Measurements from ENCODE around the gene ADIPOR1. TPM values are rescaled to one million over a fixed set of nuclear protein-coding genes. Genes with fewer than 3 reads are reported as not detected.

Gene ADIPOR1
- total RNA-seq, 2 donors from 2014 or later = 86.0 to 148 TPM

DNA sequence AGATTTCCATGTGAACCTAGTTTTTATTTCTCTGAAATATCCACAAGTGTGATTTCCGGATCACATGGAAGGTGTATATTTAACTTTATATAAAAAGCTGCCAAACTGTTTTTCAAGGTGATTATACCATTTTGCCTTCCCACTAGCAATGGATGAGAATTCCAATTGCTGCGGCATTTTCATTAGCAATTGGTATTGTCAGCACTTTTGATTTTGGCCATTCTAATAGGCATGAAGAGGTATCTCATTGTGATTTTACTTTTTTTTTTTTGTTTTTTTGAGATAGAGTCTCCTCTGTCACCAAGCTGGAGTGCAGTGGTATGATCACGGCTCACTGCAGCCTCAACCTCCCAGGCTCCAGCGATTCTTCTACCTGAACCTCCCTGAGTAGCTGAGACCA is 13.9 kb upstream of the ADIPOR1 start:
- H3K4me1 ChIP-seq (replicated peaks) = no peaks in the 10 kb centered on the region
- no peak for DNase-seq (ENCODE audit: low spot score)
- intact Hi-C loops (cut with DNase I) = no loop called here
- no peak overlapping the region for H3K27ac ChIP-seq
- no peaks in the 10 kb centered on the region for H3K36me3 ChIP-seq
- no peak overlapping the region for H3K4me3 ChIP-seq
- TF ChIP-seq POLR2A (IDR thresholded peaks at IDR 0.05) (no peak), POLR2AphosphoS5 (IDR thresholded peaks at IDR 0.05) (no peak)
- TF ChIP-seq, protein P1, sequence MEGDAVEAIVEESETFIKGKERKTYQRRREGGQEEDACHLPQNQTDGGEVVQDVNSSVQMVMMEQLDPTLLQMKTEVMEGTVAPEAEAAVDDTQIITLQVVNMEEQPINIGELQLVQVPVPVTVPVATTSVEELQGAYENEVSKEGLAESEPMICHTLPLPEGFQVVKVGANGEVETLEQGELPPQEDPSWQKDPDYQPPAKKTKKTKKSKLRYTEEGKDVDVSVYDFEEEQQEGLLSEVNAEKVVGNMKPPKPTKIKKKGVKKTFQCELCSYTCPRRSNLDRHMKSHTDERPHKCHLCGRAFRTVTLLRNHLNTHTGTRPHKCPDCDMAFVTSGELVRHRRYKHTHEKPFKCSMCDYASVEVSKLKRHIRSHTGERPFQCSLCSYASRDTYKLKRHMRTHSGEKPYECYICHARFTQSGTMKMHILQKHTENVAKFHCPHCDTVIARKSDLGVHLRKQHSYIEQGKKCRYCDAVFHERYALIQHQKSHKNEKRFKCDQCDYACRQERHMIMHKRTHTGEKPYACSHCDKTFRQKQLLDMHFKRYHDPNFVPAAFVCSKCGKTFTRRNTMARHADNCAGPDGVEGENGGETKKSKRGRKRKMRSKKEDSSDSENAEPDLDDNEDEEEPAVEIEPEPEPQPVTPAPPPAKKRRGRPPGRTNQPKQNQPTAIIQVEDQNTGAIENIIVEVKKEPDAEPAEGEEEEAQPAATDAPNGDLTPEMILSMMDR (IDR thresholded peaks at IDR 0.05) = no peak
- H3K9me3 ChIP-seq = no peaks in the 10 kb centered on the region
- H3K27me3 ChIP-seq (replicated peaks; ENCODE audit: insufficient read depth) = no peaks in the 10 kb centered on the region
- WGBS = 68% methylated on average over 4 of the region's 4 CpGs

DNA sequence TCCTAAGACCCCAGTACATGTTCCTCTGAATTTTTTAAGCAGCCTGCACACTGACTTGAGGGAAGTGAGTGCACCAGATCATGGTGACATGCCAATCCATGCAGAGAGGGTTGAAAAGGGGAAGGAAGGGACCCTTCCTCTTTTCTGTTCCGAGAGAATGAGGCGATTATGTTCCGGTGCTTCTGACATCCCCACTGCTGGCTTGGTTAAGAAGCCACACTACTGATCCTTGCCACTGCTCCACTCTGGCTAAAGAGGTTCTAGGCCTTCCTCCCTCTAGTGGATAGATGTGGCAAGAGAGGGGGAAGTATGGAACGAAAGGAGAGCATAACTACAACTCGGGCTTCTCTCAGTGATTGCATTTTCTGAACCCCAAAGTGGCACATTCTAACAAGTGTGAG is 10.8 kb upstream of the ADIPOR1 start:
- H3K9me3 ChIP-seq = no peaks in the 10 kb centered on the region
- no peak for DNase-seq (ENCODE audit: low spot score)
- H3K27ac ChIP-seq = no peak overlapping the region
- WGBS = 37% methylated on average over 5 of the region's 5 CpGs
- no peak overlapping the region for H3K4me3 ChIP-seq
- no peaks in the 10 kb centered on the region for H3K4me1 ChIP-seq (replicated peaks)
- intact Hi-C loops (cut with DNase I) = no loop called here
- H3K36me3 ChIP-seq = no peaks in the 10 kb centered on the region
- H3K27me3 ChIP-seq (replicated peaks; ENCODE audit: insufficient read depth) = no peaks in the 10 kb centered on the region
- TF ChIP-seq POLR2AphosphoS5 (IDR thresholded peaks at IDR 0.05) (peak; percentile 39), POLR2A (IDR thresholded peaks at IDR 0.05) (no peak)
- TF ChIP-seq, protein P1 (IDR thresholded peaks at IDR 0.05) = peak in 3 of 4 experiments; percentile 27 to 62 (median 53)

DNA sequence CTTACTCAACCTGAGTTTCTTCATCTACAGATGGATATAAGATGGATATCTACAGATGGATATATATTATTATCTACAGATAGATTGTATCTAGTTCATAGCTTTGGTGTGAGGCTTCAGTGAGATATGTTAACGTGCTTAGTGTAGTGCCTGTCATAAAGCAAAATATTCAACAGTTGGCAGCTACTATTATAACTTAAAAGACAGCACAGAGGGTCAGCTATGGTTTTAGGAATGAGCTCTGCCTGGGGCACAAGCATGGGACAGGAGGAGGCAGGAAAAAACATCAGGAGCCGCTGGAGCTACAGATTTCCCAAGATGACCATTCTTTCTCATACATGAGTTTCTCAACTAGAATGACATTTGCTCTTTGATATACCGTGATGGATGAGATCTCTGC is 10.2 kb upstream of the ADIPOR1 start:
- Histone ChIP-seq H3K9me3 (no peaks in the 10 kb centered on the region), H3K27me3 (replicated peaks; ENCODE audit: insufficient read depth) (no peaks in the 10 kb centered on the region), H3K4me1 (replicated peaks) (no peaks in the 10 kb centered on the region), H3K27ac (peak overlapping the region in 1 of 2 donors; percentile 93), H3K4me3 (no peak overlapping the region), H3K36me3 (no peaks in the 10 kb centered on the region)
- intact Hi-C loops (cut with DNase I) = no loop called here
- 75% methylated on average over 3 of the region's 3 CpGs for WGBS
- DNase-seq (ENCODE audit: low spot score) = no peak
- TF ChIP-seq POLR2AphosphoS5 (IDR thresholded peaks at IDR 0.05) (no peak), POLR2A (IDR thresholded peaks at IDR 0.05) (no peak)
- TF ChIP-seq, protein P1 (IDR thresholded peaks at IDR 0.05) = no peak

DNA sequence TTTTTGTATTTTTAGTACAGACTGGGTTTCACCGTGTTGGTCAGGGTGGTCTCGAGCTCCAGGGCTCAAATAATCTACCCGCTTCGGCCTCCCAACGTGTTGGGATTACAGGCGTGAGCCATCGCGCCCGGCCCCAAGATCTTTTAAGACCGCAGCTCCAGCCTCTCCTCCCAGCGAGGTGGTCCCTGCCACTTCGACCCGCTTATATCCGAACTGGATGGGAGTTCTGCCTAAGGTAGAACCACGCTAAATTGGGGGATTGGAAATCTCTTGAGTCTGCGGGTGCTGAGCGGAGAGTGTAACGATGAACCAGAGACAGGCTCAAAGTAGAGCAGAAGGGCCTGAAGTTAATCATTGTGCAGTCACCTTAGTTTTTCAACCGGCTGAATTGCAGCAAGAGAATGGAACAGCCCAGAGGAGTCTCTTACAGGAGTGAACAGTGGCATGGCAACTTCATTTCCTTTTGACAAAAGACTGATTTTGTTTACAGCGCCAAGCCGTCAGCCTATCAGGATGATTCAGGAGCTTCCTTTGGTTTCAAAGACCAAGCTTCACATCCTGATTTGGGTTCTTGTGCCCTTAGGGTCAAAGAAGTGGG is 9.7 kb upstream of the ADIPOR1 start:
- H3K9me3 ChIP-seq = no peaks in the 10 kb centered on the region
- no peak for TF ChIP-seq POLR2AphosphoS5 (IDR thresholded peaks at IDR 0.05)
- TF ChIP-seq POLR2A (IDR thresholded peaks at IDR 0.05) = no peak
- TF ChIP-seq, protein P1 (IDR thresholded peaks at IDR 0.05) = no peak
- intact Hi-C loops (cut with DNase I) = no loop called here
- no peaks in the 10 kb centered on the region for H3K27me3 ChIP-seq (replicated peaks; ENCODE audit: insufficient read depth)
- no peak for DNase-seq (ENCODE audit: low spot score)
- H3K4me3 ChIP-seq = peak overlapping the region; percentile 84 to 85
- 8% methylated on average over 21 of the region's 21 CpGs for WGBS
- no peaks in the 10 kb centered on the region for H3K4me1 ChIP-seq (replicated peaks)
- peak overlapping the region; percentile 87 to 93 for H3K27ac ChIP-seq
- H3K36me3 ChIP-seq = no peaks in the 10 kb centered on the region
